HG03521 (cell line): Measurements from ENCODE around the gene OSBPL5.
"Not testable (repeated sequence)": the region's sequence is repeated elsewhere in the genome, so short reads cannot be mapped to it uniquely, and the experiment has no call there.

Experiments
- ATAC-seq: cut with Tn5 transposase; IDR thresholded peaks from one replicate; pipeline ENCODE4 v1.9.1; 2021; ENCODE audit warnings: mild to moderate bottlenecking, moderate library complexity; ENCODE audit not compliant: unreplicated experiment

Gene OSBPL5

GRCh38 chr11:3183523-3183922 is 18.4 kb upstream of the OSBPL5 start:
- no peak for ATAC-seq

GRCh38 chr11:3182462-3182852 is 17.3 kb upstream of the OSBPL5 start:
- ATAC-seq: no peak

DNA sequence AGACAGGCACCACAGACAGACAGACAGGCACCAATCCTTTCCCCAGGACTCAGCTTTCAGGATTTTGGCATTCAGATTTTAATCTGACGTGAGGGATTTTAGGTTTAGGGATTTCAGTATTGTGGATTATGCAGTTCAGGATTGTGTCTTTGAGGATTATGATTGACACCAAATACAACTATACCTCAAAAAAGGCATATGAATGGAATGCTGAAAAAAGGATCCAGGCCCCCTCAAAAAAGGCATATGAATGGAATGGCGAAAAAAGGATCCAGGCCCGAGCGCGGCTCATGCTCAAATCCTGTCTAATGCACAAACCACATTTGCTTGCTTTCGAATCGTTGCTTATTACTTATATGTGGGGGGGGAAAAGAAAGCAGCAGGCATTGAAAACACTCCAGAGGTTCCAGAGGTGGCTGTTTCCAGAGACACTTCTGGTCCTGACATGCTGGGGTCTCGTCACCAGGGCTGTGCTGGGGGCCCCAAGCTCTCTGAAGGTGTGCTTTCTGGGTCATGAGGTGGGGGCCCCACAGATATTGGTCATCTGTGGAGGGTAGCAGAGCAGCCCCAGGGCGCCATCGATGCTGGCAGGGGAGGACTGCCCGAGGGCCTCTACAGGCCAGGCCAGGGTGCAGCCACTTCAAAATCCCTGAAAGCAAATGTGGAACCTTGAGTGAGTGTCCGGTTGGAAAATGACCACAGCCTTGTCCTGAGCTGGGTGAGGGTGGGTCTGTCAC is 16.8 kb upstream of the OSBPL5 start:
- ATAC-seq: no peak

GRCh38 chr11:3180869-3181268 is 15.8 kb upstream of the OSBPL5 start:
- no peak for ATAC-seq

- no peak for ATAC-seq
These were observed 13.2 kb upstream of the OSBPL5 start for GRCh38 chr11:3178349-3178748.

GRCh38 chr11:3177931-3178330 is 12.8 kb upstream of the OSBPL5 start:
- no peak for ATAC-seq

- no peak for ATAC-seq
These were observed 11.4 kb upstream of the OSBPL5 start for GRCh38 chr11:3176487-3176886.

GRCh38 chr11:3175194-3175593 is 10.1 kb upstream of the OSBPL5 start:
- ATAC-seq: no peak

GRCh38 chr11:3174387-3174786 is 9.3 kb upstream of the OSBPL5 start:
- no peak for ATAC-seq

DNA sequence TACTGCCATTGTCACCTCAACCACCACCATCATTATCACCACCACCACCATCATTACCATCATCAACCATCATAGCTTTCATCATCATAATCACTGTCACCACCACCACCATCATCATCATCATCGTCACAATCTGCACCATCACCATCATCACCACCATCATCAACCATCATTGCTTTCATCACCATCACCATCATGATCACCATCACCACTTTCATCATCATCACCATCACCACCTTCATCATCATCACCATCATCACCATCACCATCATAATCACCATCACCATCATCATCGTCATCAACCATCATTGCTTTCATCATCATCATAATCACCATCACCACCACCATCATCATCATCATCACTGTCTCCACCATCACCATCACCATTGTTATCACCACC is 8.7 kb upstream of the OSBPL5 start:
- ATAC-seq: no peak

GRCh38 chr11:3171931-3172560 is 6.9 kb upstream of the OSBPL5 start:
- ATAC-seq: no peak

DNA sequence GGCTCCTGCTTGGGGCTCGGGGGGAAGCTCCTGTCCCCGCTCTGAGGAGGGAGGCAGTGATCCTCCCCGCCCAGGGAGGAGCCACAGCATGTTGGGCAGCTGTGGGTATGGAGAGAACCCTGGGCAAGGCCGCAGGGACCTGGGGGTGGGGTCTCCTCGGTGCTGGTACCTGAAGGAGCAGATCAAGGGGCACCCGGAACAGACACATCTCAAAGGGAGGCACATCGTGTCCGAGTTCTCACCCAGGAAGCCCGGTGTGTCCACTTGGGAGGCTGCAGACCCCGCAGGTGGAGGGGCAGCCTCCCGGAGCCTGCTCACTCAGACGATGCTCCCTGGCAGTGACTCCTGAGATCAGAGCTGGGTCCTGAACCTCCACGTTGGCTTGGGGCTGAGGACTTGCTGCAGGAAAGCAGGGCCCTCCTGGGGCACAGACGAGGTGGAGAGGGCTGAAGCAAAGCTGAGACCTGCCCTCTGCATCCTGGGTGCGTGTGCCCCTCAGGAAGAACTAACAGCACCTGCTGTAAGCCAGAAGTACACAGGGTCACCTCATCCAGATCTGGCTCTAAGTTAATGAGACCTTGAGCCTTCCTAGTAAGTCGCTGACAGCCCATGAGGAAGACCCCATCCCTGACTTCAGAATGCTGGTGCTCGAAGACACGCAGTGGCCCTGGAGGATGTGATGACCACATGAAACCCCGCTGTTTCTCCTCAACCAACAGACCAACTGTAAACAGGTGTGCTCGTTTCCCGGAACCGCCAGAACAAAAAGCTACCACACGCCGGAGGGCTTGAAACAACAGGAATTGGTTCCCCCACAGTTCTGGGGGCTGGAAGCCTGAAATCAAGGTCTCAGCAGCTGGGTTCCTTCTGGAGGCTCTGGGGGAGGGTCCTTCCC is 5.9 kb upstream of the OSBPL5 start:
- ATAC-seq: no peak

- ATAC-seq: no peak
These were observed 5.1 kb upstream of the OSBPL5 start for GRCh38 chr11:3170044-3170755.

- ATAC-seq: no peak
These were observed 4.3 kb upstream of the OSBPL5 start for GRCh38 chr11:3169255-3170043.

- ATAC-seq: not testable (repeated sequence)
These were observed 3.7 kb upstream of the OSBPL5 start for GRCh38 chr11:3168742-3169254.

- ATAC-seq: no peak
These were observed 2.3 kb upstream of the OSBPL5 start for GRCh38 chr11:3167143-3168119.

GRCh38 chr11:3166268-3167142 is 1.4 kb upstream of the OSBPL5 start:
- no peak for ATAC-seq

GRCh38 chr11:3165916-3166267 is 782 bp upstream of the OSBPL5 start:
- ATAC-seq: no peak
